HuH-7.5 (cell line): Measurements from ENCODE around the gene ADAP1.

Experiments
- DNase-seq: peaks from one replicate; pipeline ENCODE4 v3.0.0; 2011; ENCODE audit warnings: low spot score

ADAP1 gene

GRCh38 chr7:988963-989529, 34.6 kb upstream of the ADAP1 start:
- DNase-seq = no peak

- DNase-seq = peak; percentile 55
These were observed 34.0 kb upstream of the ADAP1 start for GRCh38 chr7:988426-988911.

- no peak for DNase-seq
These were observed 33.4 kb upstream of the ADAP1 start for GRCh38 chr7:987909-988308.

GRCh38 chr7:986766-987751, 32.6 kb upstream of the ADAP1 start:
- DNase-seq = no peak

- DNase-seq = no peak
These were observed 31.6 kb upstream of the ADAP1 start for GRCh38 chr7:985915-986741.

GRCh38 chr7:985127-985416, 30.6 kb upstream of the ADAP1 start:
- no peak for DNase-seq

- no peak for DNase-seq
These were observed 30.1 kb upstream of the ADAP1 start for GRCh38 chr7:984361-985126.

GRCh38 chr7:983616-984071, 29.2 kb upstream of the ADAP1 start:
- no peak for DNase-seq

GRCh38 chr7:983004-983615, 28.6 kb upstream of the ADAP1 start, which contains the start of gene CYP2W1:
Gene CYP2W1, plus strand, starts transcription at chr7:983181. Its CDS starts 31 bp downstream, at chr7:983212.
- DNase-seq = no peak

- no peak for DNase-seq
These were observed 28.1 kb upstream of the ADAP1 start for GRCh38 chr7:982511-983003.

- DNase-seq = no peak
These were observed 27.5 kb upstream of the ADAP1 start for GRCh38 chr7:981793-982510.

- no peak for DNase-seq
These were observed 25.5 kb upstream of the ADAP1 start for GRCh38 chr7:979886-980571.

- no peak for DNase-seq
These were observed 24.7 kb upstream of the ADAP1 start for GRCh38 chr7:979151-979550.

- DNase-seq = no peak
These were observed 24.1 kb upstream of the ADAP1 start for GRCh38 chr7:978416-979091.

- no peak for DNase-seq
These were observed 23.5 kb upstream of the ADAP1 start for GRCh38 chr7:978049-978346.

- DNase-seq = peak; percentile 95
These were observed 23.0 kb upstream of the ADAP1 start for GRCh38 chr7:977326-978048.

GRCh38 chr7:976901-977325, 22.4 kb upstream of the ADAP1 start:
- DNase-seq = peak; percentile 63

- DNase-seq = no peak
These were observed 21.4 kb upstream of the ADAP1 start for GRCh38 chr7:975702-976473.
